ENCODE data around the gene GALNT1. TPM values are rescaled to one million over a fixed set of nuclear protein-coding genes. Genes with fewer than 3 reads are reported as not detected.
"Not testable (repeated sequence)": the region's sequence is repeated elsewhere in the genome, so short reads cannot be mapped to it uniquely, and the experiment has no call there.

GALNT1 gene
- total RNA-seq, 2 donors from 2014 or later: 31.1 to 32.0 TPM

DNA sequence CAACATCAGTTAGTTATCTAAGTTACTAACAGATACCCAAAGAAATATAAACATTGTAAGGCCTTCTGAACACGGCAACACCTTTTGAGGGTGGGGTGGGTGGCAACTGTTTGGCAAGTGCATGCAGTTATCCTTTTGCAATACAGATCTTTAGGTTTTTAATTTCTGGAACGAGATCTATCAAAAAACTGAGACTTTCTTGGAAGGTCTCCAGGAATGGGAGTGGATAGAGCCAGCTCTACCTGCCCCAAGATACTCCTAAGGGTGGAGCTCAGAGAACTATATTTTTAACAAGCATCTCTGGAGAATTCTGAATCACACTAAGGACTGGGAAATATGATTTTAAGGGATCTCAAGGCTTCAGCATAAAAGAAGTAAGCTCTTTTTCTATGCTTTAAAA is 11.4 kb upstream of the GALNT1 start:
- DNase-seq (ENCODE audit: low spot score): no peak
- no peak for ATAC-seq (ENCODE audit: insufficient number of reproducible peaks, low FRiP score, low read depth)
- no peak overlapping the region for H3K4me3 ChIP-seq
- no peaks in the 10 kb centered on the region for H3K9me3 ChIP-seq
- H3K36me3 ChIP-seq: no peaks in the 10 kb centered on the region
- H3K27ac ChIP-seq: no peak overlapping the region
- H3K27me3 ChIP-seq (replicated peaks; ENCODE audit: insufficient read depth): no peaks in the 10 kb centered on the region
- H3K4me1 ChIP-seq (ENCODE audit: control insufficient read depth in 1 of 2, low read depth in 2 of 2): no peaks in the 10 kb centered on the region
- TF ChIP-seq, protein P1, sequence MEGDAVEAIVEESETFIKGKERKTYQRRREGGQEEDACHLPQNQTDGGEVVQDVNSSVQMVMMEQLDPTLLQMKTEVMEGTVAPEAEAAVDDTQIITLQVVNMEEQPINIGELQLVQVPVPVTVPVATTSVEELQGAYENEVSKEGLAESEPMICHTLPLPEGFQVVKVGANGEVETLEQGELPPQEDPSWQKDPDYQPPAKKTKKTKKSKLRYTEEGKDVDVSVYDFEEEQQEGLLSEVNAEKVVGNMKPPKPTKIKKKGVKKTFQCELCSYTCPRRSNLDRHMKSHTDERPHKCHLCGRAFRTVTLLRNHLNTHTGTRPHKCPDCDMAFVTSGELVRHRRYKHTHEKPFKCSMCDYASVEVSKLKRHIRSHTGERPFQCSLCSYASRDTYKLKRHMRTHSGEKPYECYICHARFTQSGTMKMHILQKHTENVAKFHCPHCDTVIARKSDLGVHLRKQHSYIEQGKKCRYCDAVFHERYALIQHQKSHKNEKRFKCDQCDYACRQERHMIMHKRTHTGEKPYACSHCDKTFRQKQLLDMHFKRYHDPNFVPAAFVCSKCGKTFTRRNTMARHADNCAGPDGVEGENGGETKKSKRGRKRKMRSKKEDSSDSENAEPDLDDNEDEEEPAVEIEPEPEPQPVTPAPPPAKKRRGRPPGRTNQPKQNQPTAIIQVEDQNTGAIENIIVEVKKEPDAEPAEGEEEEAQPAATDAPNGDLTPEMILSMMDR (IDR thresholded peaks at IDR 0.05): no peak

DNA sequence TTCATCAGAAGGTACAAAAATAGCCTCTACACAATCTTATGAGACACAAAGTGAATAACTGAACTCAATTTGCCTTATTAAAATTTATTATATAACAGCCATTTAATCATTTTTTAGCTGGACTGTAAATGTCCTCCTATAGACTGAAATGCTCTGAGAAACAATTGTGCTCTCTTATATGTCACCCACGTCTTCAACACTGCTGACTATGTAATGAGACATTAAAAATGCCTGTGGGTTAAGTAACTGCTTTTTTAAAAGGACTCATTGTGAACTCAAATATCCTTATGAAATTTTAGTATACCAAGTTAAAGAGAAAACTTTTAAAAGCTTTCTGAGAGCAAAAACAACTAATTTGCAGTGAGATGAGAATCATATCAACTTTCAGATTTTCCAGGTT is 10.4 kb upstream of the GALNT1 start:
- TF ChIP-seq, protein P1 (IDR thresholded peaks at IDR 0.05): no peak
- no peaks in the 10 kb centered on the region for H3K4me1 ChIP-seq (ENCODE audit: control insufficient read depth in 1 of 2, low read depth in 2 of 2)
- H3K9me3 ChIP-seq: no peaks in the 10 kb centered on the region
- no peak overlapping the region for H3K4me3 ChIP-seq
- DNase-seq (ENCODE audit: low spot score): no peak
- ATAC-seq (ENCODE audit: insufficient number of reproducible peaks, low FRiP score, low read depth): no peak
- no peaks in the 10 kb centered on the region for H3K27me3 ChIP-seq (replicated peaks; ENCODE audit: insufficient read depth)
- H3K27ac ChIP-seq: no peak overlapping the region
- H3K36me3 ChIP-seq: no peaks in the 10 kb centered on the region

DNA sequence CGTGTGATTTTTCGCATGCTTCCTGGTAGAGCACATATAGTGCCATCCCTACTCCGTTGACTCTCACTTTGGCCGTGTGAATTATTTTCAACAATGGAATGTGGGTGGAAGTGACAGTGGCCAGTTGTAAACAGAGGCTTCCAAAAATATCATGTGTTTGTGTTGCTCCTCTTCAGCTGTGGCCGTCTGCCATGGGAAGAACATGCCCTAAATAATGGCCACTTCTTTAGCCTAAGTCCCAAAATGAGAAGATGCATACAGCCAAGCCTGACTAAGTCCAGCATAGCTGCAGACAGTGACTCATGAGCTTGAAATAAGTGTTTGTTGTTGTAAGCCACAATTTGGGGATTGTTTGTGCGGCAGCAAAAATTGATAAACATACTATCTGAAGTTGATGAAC is 8.9 kb upstream of the GALNT1 start:
- DNase-seq (ENCODE audit: low spot score) (no peak), ATAC-seq (ENCODE audit: insufficient number of reproducible peaks, low FRiP score, low read depth) (no peak)

DNA sequence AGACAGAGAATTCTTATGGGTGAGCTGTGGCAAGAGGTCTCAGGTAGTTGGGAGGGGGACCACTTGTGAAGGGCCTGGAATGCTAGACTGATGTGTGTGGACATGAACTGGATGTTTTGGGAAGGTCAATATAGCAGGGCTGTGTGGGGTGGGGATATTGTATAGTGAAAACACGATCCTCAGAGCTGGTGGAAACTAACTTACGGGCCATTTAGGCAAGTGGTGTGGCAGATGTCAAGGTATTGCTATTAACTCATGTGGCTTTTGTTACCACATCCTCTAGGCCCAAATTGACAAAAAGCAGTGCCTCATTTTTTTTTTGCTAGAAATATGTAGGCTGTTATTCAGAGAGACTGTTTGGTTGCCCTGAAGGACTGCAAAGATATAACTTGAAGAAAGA is 8.0 kb upstream of the GALNT1 start:
- TF ChIP-seq, protein P1 (IDR thresholded peaks at IDR 0.05): no peak
- DNase-seq (ENCODE audit: low spot score) (no peak), ATAC-seq (ENCODE audit: insufficient number of reproducible peaks, low FRiP score, low read depth) (no peak)
- H3K9me3 ChIP-seq: no peaks in the 10 kb centered on the region
- no peaks in the 10 kb centered on the region for H3K27me3 ChIP-seq (replicated peaks; ENCODE audit: insufficient read depth)
- H3K4me3 ChIP-seq: no peak overlapping the region
- no peaks in the 10 kb centered on the region for H3K36me3 ChIP-seq
- H3K27ac ChIP-seq: no peak overlapping the region
- no peaks in the 10 kb centered on the region for H3K4me1 ChIP-seq (ENCODE audit: control insufficient read depth in 1 of 2, low read depth in 2 of 2)

More for the DNA sequence above, 8.9 kb upstream of the GALNT1 start:
- no peaks in the 10 kb centered on the region for H3K36me3 ChIP-seq
- H3K4me3 ChIP-seq: no peak overlapping the region
- H3K27me3 ChIP-seq (replicated peaks; ENCODE audit: insufficient read depth): no peaks in the 10 kb centered on the region
- no peaks in the 10 kb centered on the region for H3K4me1 ChIP-seq (ENCODE audit: control insufficient read depth in 1 of 2, low read depth in 2 of 2)
- TF ChIP-seq, protein P1 (IDR thresholded peaks at IDR 0.05): no peak
- no peaks in the 10 kb centered on the region for H3K9me3 ChIP-seq
- no peak overlapping the region for H3K27ac ChIP-seq

DNA sequence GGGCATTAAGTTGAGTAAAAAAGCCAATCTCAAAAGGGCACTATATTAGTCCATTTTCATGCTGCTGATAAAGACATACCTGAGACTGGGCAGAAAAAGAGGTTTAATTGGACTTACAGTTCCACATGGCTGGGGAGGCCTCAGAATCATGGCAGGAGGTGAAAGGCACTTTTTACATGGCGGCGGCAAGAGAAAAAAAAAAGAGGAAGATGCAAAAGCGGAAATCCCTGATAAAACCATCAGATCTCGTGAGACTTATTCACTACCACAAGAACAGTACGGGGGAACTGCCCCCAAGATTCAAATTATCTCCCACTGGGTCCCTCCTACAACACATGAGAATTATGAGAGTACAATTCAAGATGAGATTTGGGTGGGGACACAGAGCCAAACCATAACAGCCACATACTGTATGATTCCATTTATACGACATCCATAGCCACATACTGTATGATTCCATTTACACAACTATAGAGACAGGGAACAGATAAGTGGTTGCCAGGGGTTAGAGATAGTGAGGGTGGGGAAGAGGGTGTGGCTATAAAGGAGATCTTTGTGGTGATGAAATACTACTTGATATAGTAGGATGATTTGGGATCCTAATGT is 5.2 kb upstream of the GALNT1 start:
- H3K27me3 ChIP-seq (replicated peaks; ENCODE audit: insufficient read depth); H3K36me3 ChIP-seq; H3K9me3 ChIP-seq; DNase-seq (ENCODE audit: low spot score); ATAC-seq (ENCODE audit: insufficient number of reproducible peaks, low FRiP score, low read depth); H3K4me3 ChIP-seq; H3K27ac ChIP-seq; H3K4me1 ChIP-seq (ENCODE audit: control insufficient read depth in 1 of 2, low read depth in 2 of 2): not testable (repeated sequence)

Data from thoracic aorta (tissue), 2 donors.